HG02885 (cell line): Measurements from ENCODE around the gene AMOTL1.
A peak's percentile ranks its signal among the peaks of the same experiment; 100 is the strongest.

ENCODE experiments used
- ATAC-seq: cut with Tn5 transposase; IDR thresholded peaks from one replicate; pipeline ENCODE4 v1.9.1; 2021; ENCODE audit warnings: mild to moderate bottlenecking; ENCODE audit not compliant: unreplicated experiment, poor library complexity

The AMOTL1 gene

DNA sequence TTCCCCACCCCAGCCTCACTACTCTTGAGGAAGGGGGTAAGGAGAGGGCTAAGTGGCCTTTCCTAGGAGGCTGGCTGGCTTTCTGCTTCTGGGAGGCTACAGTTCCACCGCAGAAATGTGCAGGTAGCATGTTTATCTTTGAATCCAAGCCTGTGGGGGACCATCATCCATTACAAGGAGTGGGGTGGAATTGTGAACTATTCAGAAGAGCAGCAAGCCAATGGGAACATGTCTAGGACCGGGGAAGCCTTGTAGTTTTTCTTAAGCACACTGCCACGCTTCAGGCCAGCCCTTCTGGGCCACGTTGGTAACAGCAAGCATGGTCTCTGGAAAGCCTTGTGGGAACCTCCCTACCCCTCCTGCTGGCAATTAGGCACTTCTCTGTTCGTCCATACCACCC is 100.3 kb downstream of the AMOTL1 start:
- no peak for ATAC-seq

DNA sequence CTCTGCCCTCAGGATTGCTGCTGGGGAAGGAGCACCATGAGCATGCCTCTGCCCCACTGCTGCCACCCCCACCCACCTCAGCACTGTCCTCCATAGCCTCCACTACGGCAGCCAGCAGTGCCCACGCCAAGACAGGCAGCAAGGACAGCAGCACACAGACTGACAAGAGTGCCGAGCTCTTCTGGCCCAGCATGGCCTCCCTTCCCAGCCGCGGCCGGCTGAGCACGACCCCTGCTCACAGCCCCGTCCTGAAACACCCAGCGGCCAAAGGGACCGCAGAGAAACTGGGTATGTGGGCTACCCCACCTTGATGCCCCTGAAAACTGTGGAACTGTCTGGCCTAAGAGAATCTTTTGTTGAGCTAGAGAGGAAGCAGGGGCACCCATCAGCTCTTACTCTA is 101.0 kb downstream of the AMOTL1 start:
- no peak for ATAC-seq

DNA sequence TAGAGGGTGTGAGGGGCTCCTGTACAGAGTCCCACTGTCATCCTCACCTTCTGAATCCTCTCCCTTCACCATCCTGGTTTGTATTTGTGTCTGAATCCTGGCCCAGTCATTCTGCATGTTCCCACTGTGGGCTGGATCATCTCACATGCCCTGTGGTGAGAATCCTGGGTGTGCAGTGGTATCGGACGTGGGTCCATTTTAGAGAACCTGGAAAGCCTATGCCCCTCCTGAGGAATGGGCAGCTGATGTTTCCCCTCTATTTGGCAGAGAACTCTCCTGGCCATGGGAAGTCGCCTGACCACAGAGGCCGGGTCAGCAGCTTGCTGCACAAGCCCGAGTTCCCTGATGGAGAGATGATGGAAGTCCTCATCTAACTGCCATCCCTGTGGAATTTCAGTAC is 102.3 kb downstream of the AMOTL1 start:
- no peak for ATAC-seq

DNA sequence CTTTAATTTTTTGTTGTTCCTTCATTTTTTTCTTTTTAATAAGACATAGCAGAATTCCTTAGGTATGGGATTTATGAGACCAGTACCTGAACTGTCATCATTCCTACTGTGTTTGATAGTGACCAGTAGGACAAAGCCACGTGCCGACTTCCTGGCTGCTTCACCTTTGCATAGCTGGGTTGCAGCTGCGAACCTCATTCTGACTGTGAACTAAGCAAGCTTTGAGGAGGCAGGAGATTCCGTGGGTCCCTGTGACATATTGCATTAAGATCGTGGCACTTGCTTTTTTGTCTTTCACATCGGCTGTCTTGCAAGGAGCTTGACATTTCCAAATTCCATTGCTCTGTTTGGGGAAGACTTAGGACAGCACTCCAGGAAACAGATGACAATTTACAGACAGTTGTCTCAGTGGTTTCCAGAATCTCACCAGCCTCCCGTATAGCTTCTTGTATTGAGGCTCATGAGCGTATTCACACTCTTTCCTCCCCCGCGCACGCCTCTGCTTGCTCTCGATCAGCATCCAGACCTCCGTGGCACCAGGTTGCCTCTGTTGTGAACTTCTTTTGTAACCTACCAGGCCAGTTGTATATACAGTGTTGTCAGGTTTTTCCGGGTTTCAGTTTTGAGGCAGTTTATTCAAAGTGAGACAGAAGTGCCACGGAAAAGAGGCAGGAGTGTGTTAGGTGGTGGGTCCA is 103.5 kb downstream of the AMOTL1 start:
- ATAC-seq = no peak

DNA sequence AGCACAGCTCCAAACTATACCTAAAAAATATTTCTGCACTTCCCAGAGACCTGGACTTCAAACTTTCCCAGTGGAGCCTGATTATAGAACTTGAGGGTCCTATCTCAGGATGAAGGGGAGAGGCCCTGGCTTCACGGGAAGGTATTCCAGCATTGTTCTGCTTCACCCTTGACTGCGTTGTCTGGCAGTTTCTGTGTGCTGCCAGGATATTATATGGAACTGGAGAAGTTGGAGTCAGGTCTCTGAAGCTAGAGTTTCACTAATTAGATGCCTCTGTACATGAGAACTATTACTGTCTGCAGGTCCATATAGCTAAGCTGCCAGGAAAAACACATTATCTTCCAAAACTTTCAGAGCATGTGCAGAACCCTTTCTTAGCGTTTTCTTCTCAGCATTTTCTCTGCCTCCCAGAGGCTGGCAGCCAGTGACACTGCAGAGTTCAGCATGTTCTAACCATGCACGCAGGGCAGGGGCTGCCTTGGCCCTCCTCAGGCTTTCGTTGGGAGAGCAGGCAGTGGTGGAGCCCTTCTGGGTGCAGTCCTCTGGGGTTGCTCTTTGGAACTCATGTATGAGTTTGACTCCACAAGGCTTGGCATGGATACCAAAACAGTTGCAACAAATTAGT is 105.9 kb downstream of the AMOTL1 start:
- no peak for ATAC-seq

DNA sequence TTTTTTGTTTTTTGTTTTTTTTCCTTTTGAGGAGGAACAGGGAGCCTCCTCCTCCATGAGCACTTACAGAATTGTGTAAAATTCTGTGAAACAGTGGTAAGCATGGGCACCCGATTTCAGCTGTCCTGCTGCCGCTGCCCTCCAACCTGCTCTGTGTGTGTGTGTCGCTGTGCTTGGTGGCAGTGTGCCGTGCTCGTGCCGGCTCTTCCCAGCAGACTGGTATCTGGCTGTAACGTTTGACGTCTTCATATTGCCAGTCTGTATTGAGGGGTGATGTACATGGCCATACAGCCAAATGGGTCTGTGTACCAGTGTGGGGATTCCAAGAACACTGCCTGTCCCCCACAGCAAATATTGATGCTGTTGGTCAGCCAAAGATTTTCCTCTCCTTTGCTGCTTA is 108.1 kb downstream of the AMOTL1 start:
- no peak for ATAC-seq

DNA sequence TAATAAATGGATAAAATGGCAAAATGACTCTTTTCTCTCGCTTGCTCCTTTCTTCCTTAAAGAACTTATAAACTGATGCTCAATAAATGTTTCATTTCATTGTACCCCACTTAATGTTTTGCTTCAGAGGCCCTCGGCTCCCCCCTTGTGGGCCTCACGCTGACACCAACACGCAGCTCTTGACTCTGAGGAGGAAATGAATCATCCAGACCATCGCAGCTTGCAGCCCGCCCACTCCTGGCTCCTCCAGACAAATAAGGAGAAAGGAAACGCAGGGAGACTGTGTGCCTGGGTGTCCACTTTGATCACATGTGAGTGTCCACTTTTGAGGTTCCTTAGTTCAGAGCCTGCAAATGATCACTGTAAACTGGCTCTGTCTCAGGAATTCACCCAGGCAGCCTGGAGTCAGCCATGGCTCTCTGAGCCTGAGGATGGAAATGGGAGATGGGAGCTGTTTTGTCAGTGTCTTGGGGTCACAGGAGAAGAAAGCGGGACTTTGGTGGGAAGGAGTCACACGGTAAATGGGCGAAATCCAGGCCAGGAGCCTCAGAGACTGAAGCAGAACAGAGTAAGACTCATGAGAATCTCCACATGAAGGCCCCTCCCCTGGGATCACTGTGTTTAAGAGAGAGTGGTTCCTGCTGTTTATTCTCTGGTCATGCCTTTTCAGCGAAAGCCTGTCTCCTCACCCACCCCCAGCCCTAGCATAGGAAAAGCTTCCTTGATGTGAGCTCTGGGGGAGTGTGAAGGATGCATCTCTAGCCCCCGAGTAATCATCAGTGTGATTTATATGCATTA is 108.7 kb downstream of the AMOTL1 start:
- ATAC-seq = peak; percentile 99

DNA sequence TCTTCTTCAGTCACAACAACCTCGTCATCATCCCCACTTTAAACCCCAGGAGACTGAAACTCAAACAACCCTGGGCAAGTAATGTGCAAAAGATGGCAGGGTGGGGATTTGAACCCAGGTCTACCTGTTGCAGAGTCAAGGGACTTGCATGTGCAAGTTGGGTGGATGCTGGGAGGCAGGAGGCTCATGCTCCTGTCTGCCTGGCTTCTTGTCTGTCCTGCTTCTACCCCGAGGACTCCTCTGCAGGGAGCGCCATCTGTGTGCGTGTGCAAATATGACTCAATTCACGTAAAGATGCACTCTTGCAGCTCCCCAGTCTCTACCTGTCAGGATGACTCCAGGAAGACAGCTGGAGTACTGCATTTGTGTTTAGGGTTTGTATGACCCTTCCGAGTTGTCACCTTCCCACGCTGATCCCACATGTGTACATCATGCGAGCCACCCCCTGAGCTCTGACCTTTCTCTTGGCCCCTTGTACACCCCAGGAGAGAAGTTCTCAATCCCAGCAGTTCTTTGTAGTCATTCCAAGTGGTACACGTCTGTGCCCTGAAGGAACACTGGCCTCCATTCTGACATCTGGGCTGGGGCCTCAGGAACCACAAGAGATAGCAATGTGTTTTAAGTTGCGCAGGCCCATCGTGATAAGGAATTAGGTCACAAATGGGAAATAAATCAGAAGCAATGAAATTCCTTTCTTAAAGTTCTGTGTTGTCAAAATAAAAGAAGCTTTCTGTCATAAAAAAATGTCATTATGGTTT is 109.5 kb downstream of the AMOTL1 start:
- no peak for ATAC-seq

DNA sequence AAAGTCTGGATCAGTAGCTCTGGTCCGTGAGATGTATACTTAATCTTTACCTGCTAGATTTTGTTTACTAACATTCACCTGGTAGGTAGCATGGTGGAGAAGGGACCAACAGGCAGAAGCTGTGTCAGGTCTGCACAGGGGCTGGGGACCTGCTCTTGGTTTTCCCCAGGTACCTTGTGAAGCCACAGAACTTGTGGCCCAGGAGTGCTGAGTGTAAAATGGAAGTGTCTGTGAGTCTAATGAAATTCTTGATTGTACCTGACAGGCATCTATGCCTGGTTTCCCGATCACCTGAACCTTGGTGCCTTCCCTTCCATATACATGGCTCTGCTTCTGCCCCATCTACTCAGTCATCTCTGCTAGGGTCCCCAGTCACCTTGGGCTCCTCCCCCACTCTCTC is 110.8 kb downstream of the AMOTL1 start:
- no peak for ATAC-seq

DNA sequence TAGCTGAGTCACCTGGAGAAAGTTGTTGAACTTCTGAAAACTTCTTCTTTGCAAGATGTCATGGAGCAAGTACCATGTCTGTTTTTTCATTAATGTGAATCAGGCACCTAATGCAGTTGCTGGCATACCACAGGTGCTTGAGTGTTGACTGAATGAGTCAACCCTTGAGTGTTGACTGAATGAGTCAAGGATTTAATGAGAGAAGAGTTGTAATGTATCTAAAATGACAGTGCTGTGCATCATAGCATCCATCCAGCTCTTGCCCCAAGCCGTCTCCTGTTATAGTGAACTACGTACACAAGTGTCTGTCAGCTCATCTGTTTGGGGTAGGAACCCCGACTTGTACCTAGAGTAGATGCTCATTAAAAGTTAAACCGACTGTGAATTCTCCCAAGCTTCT is 112.1 kb downstream of the AMOTL1 start:
- ATAC-seq = no peak

DNA sequence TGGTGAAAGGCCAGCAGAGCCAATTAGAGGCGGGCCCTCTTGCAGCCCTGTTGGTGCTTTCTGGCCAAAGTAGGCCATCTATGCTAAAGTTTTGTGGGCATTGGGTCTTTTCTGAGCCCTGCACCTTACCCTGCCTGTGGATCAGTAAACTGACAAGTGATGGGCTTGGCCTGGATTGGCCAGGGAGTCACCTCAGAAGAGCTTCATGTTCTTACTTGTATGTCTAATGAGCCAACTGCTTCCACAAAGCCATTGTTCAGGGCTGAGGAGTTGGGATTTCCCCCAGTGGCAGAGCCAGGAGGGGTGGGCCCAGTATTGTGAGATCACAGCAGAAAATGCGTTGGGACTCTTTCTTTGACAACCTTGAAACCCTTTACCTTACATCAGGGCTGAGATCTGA is 114.8 kb downstream of the AMOTL1 start:
- ATAC-seq = no peak

DNA sequence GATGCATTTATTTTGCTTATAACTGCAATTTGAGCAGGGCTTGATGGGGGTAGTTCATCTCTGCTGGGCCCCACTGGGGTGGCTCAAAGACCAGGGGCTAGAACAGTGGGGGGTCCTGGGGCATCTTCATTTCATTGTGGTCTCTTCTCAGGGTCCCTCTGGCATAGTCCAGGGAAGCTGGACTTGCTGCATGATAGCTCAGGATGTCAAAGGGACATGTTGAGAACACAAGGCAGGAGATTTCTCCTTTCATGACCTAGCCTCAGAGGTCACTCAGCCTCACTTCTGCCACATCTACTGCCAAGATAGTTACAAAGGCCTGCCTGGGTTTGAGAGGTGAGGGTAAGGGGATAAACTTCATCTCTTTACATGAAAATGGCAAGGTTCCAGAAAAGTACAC is 115.7 kb downstream of the AMOTL1 start:
- ATAC-seq = no peak

DNA sequence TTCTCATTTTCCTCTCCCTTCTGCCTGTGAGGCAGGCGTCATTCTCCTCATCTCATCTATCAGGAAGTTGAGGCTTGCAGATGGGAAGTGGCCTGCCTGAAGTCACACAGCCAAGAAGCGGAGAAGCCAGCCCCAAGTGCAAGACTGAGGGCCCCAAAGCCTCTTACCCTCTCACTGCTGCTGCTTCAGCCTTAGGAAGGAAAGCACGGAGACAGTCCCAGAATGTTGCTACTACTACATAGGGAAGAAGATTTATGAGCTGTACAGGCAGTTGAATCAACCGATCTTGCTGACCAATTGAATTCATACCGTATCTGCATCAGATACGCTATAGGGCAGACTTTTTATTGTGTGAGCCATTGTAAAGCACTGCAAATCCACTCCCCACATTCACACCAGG is 116.2 kb downstream of the AMOTL1 start:
- no peak for ATAC-seq

DNA sequence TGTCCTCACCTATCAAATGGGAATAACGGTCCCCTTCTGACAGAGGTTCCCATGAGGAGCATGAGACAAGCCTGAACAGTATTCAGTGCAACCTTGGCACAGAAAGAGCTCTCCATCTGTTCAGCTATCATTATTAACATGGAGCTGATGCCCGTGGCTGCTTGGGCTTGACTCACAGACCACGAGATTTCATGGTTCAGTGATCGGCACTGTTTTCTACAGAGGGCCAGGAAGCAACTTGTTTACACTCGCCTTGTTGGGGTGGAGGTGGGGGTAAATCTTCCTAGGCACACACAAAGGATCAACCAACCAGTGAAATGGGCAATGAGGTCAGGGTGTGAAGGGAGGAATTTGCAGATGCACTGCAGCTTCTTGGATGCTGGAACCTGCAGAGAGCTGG is 117.0 kb downstream of the AMOTL1 start:
- peak; percentile 60 for ATAC-seq

DNA sequence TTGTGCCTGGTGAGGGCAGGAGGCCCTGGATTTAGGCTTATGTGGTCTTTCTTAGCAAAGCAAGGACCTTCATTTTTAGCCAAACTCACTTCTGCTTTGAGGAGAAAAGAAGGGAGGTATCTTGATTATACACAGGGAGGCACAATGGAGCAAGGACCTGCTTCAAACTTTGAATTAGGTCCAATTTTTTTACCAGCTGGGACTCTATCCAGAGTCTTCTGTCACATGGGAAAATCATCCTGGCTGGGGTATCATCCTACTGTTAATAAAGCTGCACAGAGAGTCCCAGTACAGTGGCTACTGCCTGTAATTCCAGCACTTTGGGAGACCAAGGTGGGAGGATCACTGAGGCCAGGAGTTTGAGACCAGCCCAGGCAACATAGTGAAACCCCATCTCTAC is 117.4 kb downstream of the AMOTL1 start:
- peak; percentile 6 for ATAC-seq

DNA sequence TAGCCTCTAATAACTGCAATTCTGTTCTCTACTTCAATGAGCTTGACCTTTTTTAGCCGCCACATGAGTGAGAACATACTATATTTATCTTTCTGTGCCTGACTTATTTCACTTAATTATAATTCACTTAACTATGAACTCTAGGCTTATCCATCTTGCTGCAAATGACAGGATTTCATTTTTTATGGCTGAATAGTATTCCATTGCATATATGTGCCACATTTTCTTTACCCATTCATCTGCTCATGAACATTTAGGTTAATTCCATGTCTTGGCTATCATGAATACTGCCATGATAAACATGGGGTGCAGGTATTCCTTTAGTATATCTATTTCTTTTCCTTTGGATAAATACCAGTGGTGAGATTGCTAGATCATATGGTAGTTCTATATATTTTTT is 120.0 kb downstream of the AMOTL1 start:
- no peak for ATAC-seq

DNA sequence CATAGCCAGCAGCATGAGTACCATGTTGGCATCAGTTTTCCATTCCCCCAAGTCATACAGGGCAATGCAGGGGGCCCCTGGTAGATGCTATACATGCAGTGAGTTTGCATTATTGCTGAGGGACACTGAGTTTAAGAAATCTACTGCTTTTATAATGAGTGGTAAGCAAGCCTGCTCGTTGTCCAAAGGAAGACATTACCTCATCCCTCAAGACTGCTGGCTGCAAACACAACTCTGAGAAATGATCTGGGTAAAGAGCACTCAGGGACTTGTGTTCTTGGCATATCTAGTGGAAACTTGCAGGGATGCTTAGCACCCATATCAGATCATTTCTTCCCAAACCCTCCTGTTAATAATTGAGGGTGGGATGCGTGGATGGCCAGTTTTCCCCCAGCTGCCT is 127.3 kb downstream of the AMOTL1 start:
- no peak for ATAC-seq

DNA sequence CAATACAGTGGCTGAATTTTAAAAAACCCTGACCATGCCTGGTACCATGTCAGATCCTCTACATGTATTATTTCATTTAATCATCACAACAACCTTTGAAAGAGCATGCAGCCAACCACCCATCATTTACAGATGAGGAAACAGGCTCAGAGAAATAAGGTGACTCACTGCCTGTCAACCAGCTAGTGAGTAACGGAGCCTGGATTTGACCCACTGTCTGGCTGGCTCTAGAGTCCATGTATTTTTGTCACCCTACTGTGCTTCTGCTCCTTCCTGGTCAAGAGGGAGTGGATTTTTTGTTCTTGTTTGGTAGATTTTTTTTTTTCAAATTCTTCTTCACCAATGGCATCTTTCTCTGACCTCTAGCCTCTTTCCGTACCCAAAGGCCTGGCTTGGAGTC is 127.8 kb downstream of the AMOTL1 start:
- ATAC-seq = no peak

DNA sequence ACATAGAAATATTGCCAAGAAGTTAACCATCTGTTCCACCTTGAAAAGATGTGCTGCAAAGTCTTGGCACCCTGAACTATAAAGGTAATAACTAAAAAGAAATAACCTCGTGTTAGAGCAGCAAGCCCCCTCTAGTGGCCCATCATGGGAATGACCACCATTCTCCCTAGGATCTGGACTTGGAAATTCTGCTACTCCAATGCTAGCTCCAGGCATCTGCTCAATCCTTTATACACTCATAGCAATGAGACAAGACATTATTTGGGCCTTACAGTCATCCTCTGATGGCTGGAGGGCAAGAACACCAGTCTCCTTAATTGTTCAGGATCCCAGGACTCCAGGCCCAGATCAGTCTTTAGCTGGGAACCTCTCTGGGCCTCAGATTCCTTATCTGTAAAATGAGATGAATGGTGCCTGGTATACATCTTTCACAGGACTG is 129.2 kb downstream of the AMOTL1 start:
- peak; percentile 84 for ATAC-seq

DNA sequence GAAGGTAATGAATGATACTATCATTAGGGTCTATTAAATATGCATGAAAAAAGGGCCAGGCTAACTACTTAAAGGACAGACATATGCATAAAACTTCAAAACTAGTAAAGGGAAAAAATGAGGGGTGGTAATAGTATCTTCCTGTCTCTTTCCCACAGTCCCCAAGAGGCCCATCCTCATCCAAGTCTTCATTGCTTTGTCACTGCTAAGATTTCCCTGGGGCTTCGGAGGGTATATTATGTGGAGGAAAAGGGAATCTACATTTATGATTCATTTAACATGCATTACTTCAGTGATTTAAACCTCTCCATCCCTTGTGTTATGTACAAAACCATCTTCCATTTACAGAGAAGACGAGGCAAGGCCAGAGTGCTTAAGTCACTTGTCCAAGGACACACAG is 139.1 kb downstream of the AMOTL1 start:
- ATAC-seq = no peak

DNA sequence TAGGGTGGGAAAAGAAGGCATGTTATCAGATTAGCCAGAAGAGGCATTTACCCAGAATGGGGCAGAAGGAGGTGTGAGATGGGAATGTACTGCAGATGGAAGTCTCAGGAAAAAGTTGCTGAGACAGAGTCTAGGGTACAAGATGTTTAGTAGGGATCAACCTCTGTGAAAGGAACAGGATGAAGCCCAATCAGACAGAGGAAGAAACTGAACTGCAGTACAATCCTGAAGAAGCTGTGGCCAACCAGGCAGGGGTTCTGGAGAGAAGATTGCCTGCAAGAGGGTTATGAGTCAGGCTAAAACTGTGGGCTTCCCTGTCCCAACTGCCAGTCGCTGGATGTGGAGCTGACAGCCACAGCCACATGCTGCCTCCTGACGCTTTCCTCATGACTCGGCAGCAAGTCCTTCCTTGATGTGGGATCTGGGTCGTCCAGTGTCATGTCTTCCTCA is 141.2 kb downstream of the AMOTL1 start:
- no peak for ATAC-seq
